A673 (cell line): Measurements from ENCODE around the gene MED31. TPM values are rescaled to one million over a fixed set of nuclear protein-coding genes. Genes with fewer than 3 reads are reported as not detected.

Experiments used
- BruUV-seq: library from RNA; stranded (reverse); fragments of 400-500 nt; replicated peaks from 2 replicates; lab custom pipeline; 2021; lab: Mats Ljungman, UMichigan
- CTCF ChIA-PET: fragments of 300-600 bp; sonication (Branson Sonifier 250); formaldehyde crosslinking; loops from one replicate; lab custom pipeline; 2022; ENCODE audit warnings: antibody characterized with exemption; lab: Charles Lee
- POLR2A ChIA-PET: fragments of 300-600 bp; sonication (Branson Sonifier 250); formaldehyde crosslinking; loops from one replicate; lab custom pipeline; 2022; ENCODE audit warnings: antibody characterized with exemption; ENCODE audit not compliant: low non-redundant PET; lab: Charles Lee
- DNase-seq: peaks from one replicate; pipeline ENCODE4 v3.0.0-alpha.2; 2015; ENCODE audit warnings: low spot score
- H3K27ac ChIP-seq: fragments of 200-600 bp; sonication (generic); 2 replicates; pipeline ENCODE4 v1.5.1; 2016; ENCODE audit warnings: mixed run types, low read depth, mild to moderate bottlenecking, mixed read lengths, antibody characterized with exemption, low read length; ENCODE audit not compliant: poor library complexity, severe bottlenecking
- H3K27me3 ChIP-seq: fragments of 200-600 bp; sonication (generic); replicated peaks from 2 replicates; pipeline ENCODE4 v1.6.1; 2017; ENCODE audit warnings: mixed run types, low read depth, mild to moderate bottlenecking, mixed read lengths, antibody characterized with exemption, low read length; ENCODE audit not compliant: insufficient read depth, poor library complexity
- H3K36me3 ChIP-seq: fragments of 200-600 bp; sonication (generic); 2 replicates; pipeline ENCODE4 v1.6.1; 2016; ENCODE audit warnings: mixed run types, mild to moderate bottlenecking, mixed read lengths, antibody characterized with exemption, low read length; ENCODE audit not compliant: insufficient read depth, poor library complexity, severe bottlenecking
- H3K4me1 ChIP-seq: fragments of 200-600 bp; sonication (generic); 2 replicates; pipeline ENCODE4 v1.6.1; 2017; ENCODE audit warnings: mixed run types, mild to moderate bottlenecking, mixed read lengths, antibody characterized with exemption, low read length; ENCODE audit not compliant: insufficient read depth, poor library complexity, severe bottlenecking
- H3K4me3 ChIP-seq: fragments of 200-600 bp; sonication (generic); 2 replicates; pipeline ENCODE4 v1.5.1; 2016; ENCODE audit warnings: low read depth, mixed run types, mild to moderate bottlenecking, mixed read lengths, low read length; ENCODE audit not compliant: poor library complexity, severe bottlenecking
- H3K9me3 ChIP-seq: fragments of 200-600 bp; sonication (generic); 2 replicates; pipeline ENCODE4 v1.6.1; 2016; ENCODE audit warnings: mixed run types, low read depth, mild to moderate bottlenecking, mixed read lengths, antibody characterized with exemption, low read length; ENCODE audit not compliant: poor library complexity, severe bottlenecking
- CTCF ChIP-seq: fragments of 300-800, 200-600 bp; sonication (generic); conservative IDR thresholded peaks from 2 replicates; pipeline ENCODE4 v1.5.1; 2017; ENCODE audit warnings: low read depth, mild to moderate bottlenecking, antibody characterized with exemption, low read length, moderate library complexity, mixed read lengths
- EZH2 ChIP-seq: fragments of 200-600 bp; sonication (generic); IDR thresholded peaks from 2 replicates; pipeline ENCODE4 v1.6.1; 2017; ENCODE audit warnings: borderline replicate concordance, low read depth, mild to moderate bottlenecking, mixed read lengths, antibody characterized with exemption, low read length; ENCODE audit not compliant: poor library complexity, severe bottlenecking
- intact Hi-C: fragments of 100-400 bp; cut with micrococcal nuclease; formaldehyde crosslinking; loops from one replicate; pipeline ENCODE4 v1.10.0; 2022; ENCODE audit not compliant: unreplicated experiment
- total RNA-seq: library from RNA; stranded (reverse); gene quantifications from 2 replicates; pipeline ENCODE4 v1.2.3, GENCODE V29; 2021

Gene MED31
- total RNA-seq, 1 experiment from 2014 or later, result 27.9 TPM

- intact Hi-C loops, result no loop called here
- no peak for DNase-seq
- no peak for TF ChIP-seq CTCF
- TF ChIP-seq EZH2, result no peak
- ChIA-PET POLR2A (no interaction called here), CTCF (interaction anchor here (0.6 kb wide), 1 partner anchor 43 kb away, joined by 3 read pairs; the partner anchor contains the start of genes KIAA0753 and TXNDC17)
- Histone ChIP-seq H3K9me3 (no peaks in the 10 kb centered on the region), H3K27ac (no peak overlapping the region), H3K27me3 (peaks cover 21% of the 10 kb centered on the region), H3K36me3 (no peaks in the 10 kb centered on the region), H3K4me1 (no peaks in the 10 kb centered on the region), H3K4me3 (no peak overlapping the region)
- no TSS peak for BruUV-seq
Observed at GRCh38 chr17:6683081-6683684, 31.8 kb upstream of the MED31 start.

- no TSS peak for BruUV-seq
Observed at GRCh38 chr17:6682339-6682738, 30.9 kb upstream of the MED31 start.

GRCh38 chr17:6681671-6682070, 30.3 kb upstream of the MED31 start:
- no peaks in the 10 kb centered on the region for H3K36me3 ChIP-seq
- TF ChIP-seq CTCF, result no peak
- no peak for TF ChIP-seq EZH2
- peaks cover 16% of the 10 kb centered on the region for H3K27me3 ChIP-seq
- no peaks in the 10 kb centered on the region for H3K9me3 ChIP-seq
- no peak for DNase-seq
- ChIA-PET POLR2A (no interaction called here), CTCF (interaction anchor here (0.6 kb wide), 1 partner anchor 15 kb away, joined by 3 read pairs; no protein-coding TSS in a partner anchor)
- intact Hi-C loops, result no loop called here
- H3K4me1 ChIP-seq, result no peaks in the 10 kb centered on the region
- no peak overlapping the region for H3K4me3 ChIP-seq
- H3K27ac ChIP-seq, result no peak overlapping the region
- no TSS peak for BruUV-seq

More at GRCh38 chr17:6682339-6682738, 30.9 kb upstream of the MED31 start:
- H3K4me1 ChIP-seq, result no peaks in the 10 kb centered on the region
- H3K9me3 ChIP-seq, result no peaks in the 10 kb centered on the region
- no peak overlapping the region for H3K27ac ChIP-seq
- POLR2A ChIA-PET, result no interaction called here
- CTCF ChIA-PET, result no interaction called here
- no peak overlapping the region for H3K4me3 ChIP-seq
- no peak for DNase-seq
- no peak for TF ChIP-seq CTCF
- no peak for TF ChIP-seq EZH2
- H3K36me3 ChIP-seq, result no peaks in the 10 kb centered on the region
- intact Hi-C loops, result no loop called here
- H3K27me3 ChIP-seq, result peaks cover 16% of the 10 kb centered on the region
